Lower leg skin (tissue), 4 donors: ENCODE data around the gene C6orf163. TPM values are rescaled to one million over a fixed set of nuclear protein-coding genes. Genes with fewer than 3 reads are reported as not detected.

ENCODE experiments used
- DNase-seq, 2 donors: peaks; one replicate each; pipeline ENCODE4 v3.0.0-alpha.2; 2019; ENCODE audit warnings: low spot score in 2 of 2
- H3K4me3 ChIP-seq: fragments of 200-600 bp; sonication (generic); 2 replicates; pipeline ENCODE4 v1.5.1; 2017; ENCODE audit warnings: mild to moderate bottlenecking, low read depth; ENCODE audit not compliant: poor library complexity, severe bottlenecking
- CTCF ChIP-seq, 3 donors: fragments of 450-650 bp; IDR thresholded peaks; one replicate each; pipeline ENCODE4 v1.5.1; 2016; ENCODE audit warnings: antibody characterized with exemption in 3 of 3, mild to moderate bottlenecking in 3 of 3, moderate library complexity in 2 of 3
- POLR2A ChIP-seq, 2 donors: fragments of 450-650 bp; IDR thresholded peaks; one replicate each; pipeline ENCODE4 v1.6.1; 2016 to 2017; ENCODE audit warnings: antibody characterized with exemption in 2 of 2, mild to moderate bottlenecking in 1 of 2, moderate library complexity in 1 of 2
- WGBS, 2 donors: methylation state at CpG; one replicate each; pipeline ENCODE4 v1.1.5; 2018; 5-methylcytosine and 5-hydroxymethylcytosine counted together
- intact Hi-C: fragments of 100-400 bp; cut with DNase I; formaldehyde crosslinking; loops from one replicate; pipeline ENCODE4 v1.15.0; 2023; ENCODE audit warnings: low total_unique reads
- total RNA-seq, 4 donors: library from RNA; depleted of rRNA; stranded (reverse); fragments of >200 nt; gene quantifications; one replicate each; pipeline ENCODE4 v1.1.0, GENCODE V29; 2016

Gene C6orf163
- total RNA-seq, 4 donors from 2014 or later: 0.84 to 1.9 (median 1.3) TPM; not detected in 1

- H3K4me3 ChIP-seq: no peak overlapping the region
- DNase-seq: no peak
- TF ChIP-seq CTCF (IDR thresholded peaks at IDR 0.05): no peak
- TF ChIP-seq POLR2A (IDR thresholded peaks at IDR 0.05): no peak
- 82 to 83% methylated on average over 5 of the region's 5 CpGs for WGBS, 2 donors
- intact Hi-C loops: no loop called here
These were observed 20.1 kb downstream of the C6orf163 start for GRCh38 chr6:87364602-87365252.

- whole genome bisulfite sequencing, 2 donors: 67 to 82% methylated on average over 4 of the region's 4 CpGs
- H3K4me3 ChIP-seq: no peak overlapping the region
- intact Hi-C loops: no loop called here
- TF ChIP-seq CTCF (IDR thresholded peaks at IDR 0.05) (no peak), POLR2A (IDR thresholded peaks at IDR 0.05) (no peak)
- no peak for DNase-seq
These were observed 21.6 kb downstream of the C6orf163 start for GRCh38 chr6:87366072-87366827.

- intact Hi-C loops: no loop called here
- no peak for TF ChIP-seq CTCF (IDR thresholded peaks at IDR 0.05)
- DNase-seq: no peak
- H3K4me3 ChIP-seq: no peak overlapping the region
- WGBS, 2 donors: 68 to 86% methylated on average over 3 of the region's 3 CpGs
These were observed 22.3 kb downstream of the C6orf163 start for GRCh38 chr6:87366899-87367298.

GRCh38 chr6:87373377-87373776 lies 28.8 kb downstream of the C6orf163 start:
- H3K4me3 ChIP-seq: no peak overlapping the region
- no peak for DNase-seq
- intact Hi-C loops: no loop called here
- TF ChIP-seq CTCF (IDR thresholded peaks at IDR 0.05): no peak
- no peak for TF ChIP-seq POLR2A (IDR thresholded peaks at IDR 0.05)
- WGBS, 2 donors: 92 to 95% methylated on average over 2 of the region's 2 CpGs

- no peak overlapping the region for H3K4me3 ChIP-seq
- no peak for DNase-seq
- intact Hi-C loops: no loop called here
- TF ChIP-seq CTCF (IDR thresholded peaks at IDR 0.05): no peak
- 36 to 56% methylated on average over 2 of the region's 2 CpGs for WGBS, 2 donors
These were observed 30.7 kb downstream of the C6orf163 start for GRCh38 chr6:87375315-87375714.
